ENCODE measurements around the gene LBP.

Gene LBP

GRCh38 chr20:38342216-38342615 is 4.1 kb upstream of the LBP start:
- no peaks in the 10 kb centered on the region for H4K20me1 ChIP-seq (ENCODE audit: insufficient read depth, low read length)
- ATAC-seq (ENCODE audit: insufficient read depth, low read depth) (no peak), DNase-seq (no peak)
- H2AFZ ChIP-seq (ENCODE audit: low read depth, low read length): no peak overlapping the region
- H3K4me1 ChIP-seq (ENCODE audit: insufficient read depth, low read length): no peaks in the 10 kb centered on the region
- no peaks in the 10 kb centered on the region for H3K79me2 ChIP-seq (ENCODE audit: insufficient read depth, low read length)
- peaks cover 10% of the 10 kb centered on the region for H3K27me3 ChIP-seq (ENCODE audit: insufficient read depth, low read length, poor library complexity)
- H3K36me3 ChIP-seq (ENCODE audit: insufficient read depth, low read length): no peaks in the 10 kb centered on the region
- no peaks in the 10 kb centered on the region for H3K9me3 ChIP-seq (ENCODE audit: insufficient read depth, low read length, severe bottlenecking)
- no peak overlapping the region for H3K9ac ChIP-seq (ENCODE audit: low read depth, low read length)
- H3K4me2 ChIP-seq (ENCODE audit: insufficient read depth, low read length): no peak overlapping the region
- H3K27ac ChIP-seq (ENCODE audit: low read length): no peak overlapping the region
- no peak for TF ChIP-seq CTCF (IDR thresholded peaks at IDR 0.05; ENCODE audit: borderline replicate concordance, extremely low read depth, low read length, poor library complexity, severe bottlenecking)
- TF ChIP-seq EZH2 (IDR thresholded peaks at IDR 0.05; ENCODE audit: borderline replicate concordance, low read depth, low read length, severe bottlenecking): no peak
- H3K4me3 ChIP-seq (ENCODE audit: low read depth in 1 of 2, low read length in 2 of 2): no peak overlapping the region

- H3K27ac ChIP-seq (ENCODE audit: low read length): no peak overlapping the region
- no peak overlapping the region for H3K9ac ChIP-seq (ENCODE audit: low read depth, low read length)
- no peak overlapping the region for H2AFZ ChIP-seq (ENCODE audit: low read depth, low read length)
Observed at GRCh38 chr20:38342713-38343310, 3.5 kb upstream of the LBP start.

GRCh38 chr20:38343311-38344106 is 2.8 kb upstream of the LBP start:
- Histone ChIP-seq H2AFZ (ENCODE audit: low read depth, low read length) (no peak overlapping the region), H3K27me3 (ENCODE audit: insufficient read depth, low read length, poor library complexity) (peaks cover 10% of the 10 kb centered on the region), H3K4me1 (ENCODE audit: insufficient read depth, low read length) (no peaks in the 10 kb centered on the region), H4K20me1 (ENCODE audit: insufficient read depth, low read length) (no peaks in the 10 kb centered on the region), H3K4me2 (ENCODE audit: insufficient read depth, low read length) (no peak overlapping the region), H3K9ac (ENCODE audit: low read depth, low read length) (no peak overlapping the region), H3K27ac (ENCODE audit: low read length) (no peak overlapping the region), H3K79me2 (ENCODE audit: insufficient read depth, low read length) (no peaks in the 10 kb centered on the region), H3K36me3 (ENCODE audit: insufficient read depth, low read length) (no peaks in the 10 kb centered on the region), H3K9me3 (ENCODE audit: insufficient read depth, low read length, severe bottlenecking) (no peaks in the 10 kb centered on the region), H3K4me3 (ENCODE audit: low read depth in 1 of 2, low read length in 2 of 2) (no peak overlapping the region)
- ATAC-seq (ENCODE audit: insufficient read depth, low read depth) (no peak), DNase-seq (no peak)
- TF ChIP-seq CTCF (IDR thresholded peaks at IDR 0.05; ENCODE audit: borderline replicate concordance, extremely low read depth, low read length, poor library complexity, severe bottlenecking) (no peak), EZH2 (IDR thresholded peaks at IDR 0.05; ENCODE audit: borderline replicate concordance, low read depth, low read length, severe bottlenecking) (no peak)

More at GRCh38 chr20:38342713-38343310, 3.5 kb upstream of the LBP start:
- TF ChIP-seq EZH2 (IDR thresholded peaks at IDR 0.05; ENCODE audit: borderline replicate concordance, low read depth, low read length, severe bottlenecking): no peak
- no peak for TF ChIP-seq CTCF (IDR thresholded peaks at IDR 0.05; ENCODE audit: borderline replicate concordance, extremely low read depth, low read length, poor library complexity, severe bottlenecking)
- no peaks in the 10 kb centered on the region for H3K9me3 ChIP-seq (ENCODE audit: insufficient read depth, low read length, severe bottlenecking)
- peaks cover 10% of the 10 kb centered on the region for H3K27me3 ChIP-seq (ENCODE audit: insufficient read depth, low read length, poor library complexity)
- no peaks in the 10 kb centered on the region for H4K20me1 ChIP-seq (ENCODE audit: insufficient read depth, low read length)
- no peak overlapping the region for H3K4me2 ChIP-seq (ENCODE audit: insufficient read depth, low read length)
- H3K79me2 ChIP-seq (ENCODE audit: insufficient read depth, low read length): no peaks in the 10 kb centered on the region
- DNase-seq: no peak
- no peaks in the 10 kb centered on the region for H3K36me3 ChIP-seq (ENCODE audit: insufficient read depth, low read length)
- H3K4me1 ChIP-seq (ENCODE audit: insufficient read depth, low read length): no peaks in the 10 kb centered on the region
- ATAC-seq (ENCODE audit: insufficient read depth, low read depth): no peak
- H3K4me3 ChIP-seq (ENCODE audit: low read depth in 1 of 2, low read length in 2 of 2): no peak overlapping the region

Data from DND-41 (cell line).